ENCODE results near the gene FAM47E.

GRCh38 chr4:76272999-76273398 lies 21.5 kb downstream of the FAM47E start:
- TF ChIP-seq CTCF (IDR thresholded peaks at IDR 0.05): no peak
- no peak for TF ChIP-seq EZH2 (IDR thresholded peaks at IDR 0.05; ENCODE audit: borderline replicate concordance, insufficient read depth, low read depth, low read length, poor library complexity, severe bottlenecking)
